ENCODE results near the gene ZNF22. TPM values are rescaled to one million over a fixed set of nuclear protein-coding genes. Genes with fewer than 3 reads are reported as not detected.

ZNF22 gene
- total RNA-seq, 1 donor from 2014 or later = 21.6 TPM

DNA sequence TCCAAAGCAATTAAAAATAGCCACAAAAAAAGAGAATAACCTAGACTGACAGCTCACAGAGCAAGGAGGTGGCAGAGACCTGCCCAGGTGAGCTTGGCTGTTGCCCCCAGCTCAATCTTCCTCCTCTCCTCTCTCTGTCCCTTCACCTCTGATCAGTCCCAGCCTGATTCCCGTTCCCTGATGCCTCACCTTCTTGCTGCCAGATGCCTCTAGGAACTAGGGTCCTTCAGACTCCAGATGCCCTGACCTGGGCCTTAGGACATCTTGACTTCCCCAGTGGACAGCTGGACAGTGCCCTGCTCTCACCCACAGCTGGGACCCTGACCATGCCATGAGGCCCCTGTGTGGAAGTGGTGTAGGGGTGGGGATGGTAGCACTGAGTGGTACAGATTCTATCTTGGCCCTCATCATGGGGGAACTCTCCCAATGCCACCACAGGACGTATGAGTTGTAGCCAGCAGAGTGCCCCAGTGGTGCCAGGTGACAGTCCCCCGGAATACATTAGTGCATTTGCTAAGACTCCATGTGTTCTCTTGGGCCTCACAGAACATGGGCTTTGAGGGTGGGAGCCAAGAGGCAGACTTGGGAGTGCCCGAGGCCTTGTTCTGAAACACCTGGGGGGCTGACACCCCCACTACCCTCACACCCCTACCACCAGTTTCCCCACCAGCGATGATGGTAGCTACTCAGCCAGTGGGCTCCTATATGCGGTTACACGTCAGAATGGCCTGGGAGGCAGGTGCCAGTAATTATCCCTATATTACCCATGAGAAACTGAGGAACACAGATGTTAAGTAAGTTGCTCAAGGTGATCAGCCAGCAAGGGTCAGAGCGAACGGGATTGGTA lies 24.1 kb upstream of the ZNF22 start:
- no peak for DNase-seq (ENCODE audit: low spot score)
- Mint-ChIP-seq H3K4me1 (ENCODE audit: low read depth) (peaks cover 74% of the 10 kb centered on the region), H3K27ac (ENCODE audit: unreplicated experiment) (peak overlapping the region; percentile 95), H3K36me3 (ENCODE audit: low read depth) (peaks cover 10% of the 10 kb centered on the region), H3K27me3 (ENCODE audit: low read depth) (no peaks in the 10 kb centered on the region), H3K4me3 (ENCODE audit: unreplicated experiment) (peak overlapping the region; percentile 92), H3K9me3 (ENCODE audit: low read depth) (no peaks in the 10 kb centered on the region)
- TF ChIP-seq, protein P1, sequence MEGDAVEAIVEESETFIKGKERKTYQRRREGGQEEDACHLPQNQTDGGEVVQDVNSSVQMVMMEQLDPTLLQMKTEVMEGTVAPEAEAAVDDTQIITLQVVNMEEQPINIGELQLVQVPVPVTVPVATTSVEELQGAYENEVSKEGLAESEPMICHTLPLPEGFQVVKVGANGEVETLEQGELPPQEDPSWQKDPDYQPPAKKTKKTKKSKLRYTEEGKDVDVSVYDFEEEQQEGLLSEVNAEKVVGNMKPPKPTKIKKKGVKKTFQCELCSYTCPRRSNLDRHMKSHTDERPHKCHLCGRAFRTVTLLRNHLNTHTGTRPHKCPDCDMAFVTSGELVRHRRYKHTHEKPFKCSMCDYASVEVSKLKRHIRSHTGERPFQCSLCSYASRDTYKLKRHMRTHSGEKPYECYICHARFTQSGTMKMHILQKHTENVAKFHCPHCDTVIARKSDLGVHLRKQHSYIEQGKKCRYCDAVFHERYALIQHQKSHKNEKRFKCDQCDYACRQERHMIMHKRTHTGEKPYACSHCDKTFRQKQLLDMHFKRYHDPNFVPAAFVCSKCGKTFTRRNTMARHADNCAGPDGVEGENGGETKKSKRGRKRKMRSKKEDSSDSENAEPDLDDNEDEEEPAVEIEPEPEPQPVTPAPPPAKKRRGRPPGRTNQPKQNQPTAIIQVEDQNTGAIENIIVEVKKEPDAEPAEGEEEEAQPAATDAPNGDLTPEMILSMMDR (IDR thresholded peaks at IDR 0.05) = no peak

DNA sequence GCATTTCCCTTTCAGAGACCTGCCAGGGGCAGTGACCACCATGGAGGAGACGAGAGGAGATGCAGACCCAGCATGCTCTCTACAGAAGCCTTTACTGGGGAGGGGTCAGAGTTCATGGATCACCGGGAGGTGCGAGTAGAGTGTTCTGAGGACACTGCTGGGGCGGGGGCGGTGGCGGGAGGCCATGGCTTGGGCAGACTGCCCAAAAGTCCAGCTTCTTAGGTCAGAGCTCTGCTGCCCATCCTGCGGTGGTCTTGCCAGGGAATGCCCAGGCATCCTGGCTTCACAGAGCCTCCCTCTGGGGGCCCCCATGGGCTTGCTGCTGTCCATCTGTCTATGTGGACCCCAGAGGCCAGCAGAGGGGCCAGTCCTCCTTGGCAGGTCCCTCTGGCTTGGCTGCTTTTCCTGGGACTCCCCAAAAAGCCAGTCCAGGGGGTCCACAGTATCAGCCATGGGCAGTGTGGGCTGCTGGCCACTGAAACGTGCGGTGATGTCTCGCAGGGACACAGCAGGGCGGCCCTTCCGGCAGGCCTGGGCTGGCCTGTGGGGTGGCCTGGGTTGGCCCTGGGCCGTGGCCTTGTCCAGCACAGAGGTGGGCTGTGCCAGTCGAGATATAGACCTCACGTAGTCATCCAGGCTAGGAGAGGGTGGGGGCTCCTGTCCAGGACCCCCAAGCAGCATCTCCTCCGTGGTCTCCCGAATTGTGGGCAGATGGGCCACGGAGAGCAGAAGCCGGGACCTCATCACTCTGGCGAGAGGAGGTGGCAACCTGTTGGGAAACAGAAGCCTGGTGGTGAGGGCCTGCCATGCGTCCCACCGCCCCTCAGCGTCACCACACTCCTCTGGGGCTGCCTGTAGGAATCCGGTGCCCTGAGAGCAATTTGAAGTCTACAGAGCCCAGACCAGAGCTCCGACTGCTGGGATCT lies 23.2 kb upstream of the ZNF22 start:
- DNase-seq (ENCODE audit: low spot score) = no peak
- H3K27me3 Mint-ChIP-seq (ENCODE audit: low read depth) = no peaks in the 10 kb centered on the region
- no peaks in the 10 kb centered on the region for H3K9me3 Mint-ChIP-seq (ENCODE audit: low read depth)
- TF ChIP-seq, protein P1 (IDR thresholded peaks at IDR 0.05) = no peak
- H3K27ac Mint-ChIP-seq (ENCODE audit: unreplicated experiment) = peak overlapping the region; percentile 95
- peaks cover 7% of the 10 kb centered on the region for H3K36me3 Mint-ChIP-seq (ENCODE audit: low read depth)
- H3K4me3 Mint-ChIP-seq (ENCODE audit: unreplicated experiment) = peak overlapping the region; percentile 92
- H3K4me1 Mint-ChIP-seq (ENCODE audit: low read depth) = peaks cover 82% of the 10 kb centered on the region

DNA sequence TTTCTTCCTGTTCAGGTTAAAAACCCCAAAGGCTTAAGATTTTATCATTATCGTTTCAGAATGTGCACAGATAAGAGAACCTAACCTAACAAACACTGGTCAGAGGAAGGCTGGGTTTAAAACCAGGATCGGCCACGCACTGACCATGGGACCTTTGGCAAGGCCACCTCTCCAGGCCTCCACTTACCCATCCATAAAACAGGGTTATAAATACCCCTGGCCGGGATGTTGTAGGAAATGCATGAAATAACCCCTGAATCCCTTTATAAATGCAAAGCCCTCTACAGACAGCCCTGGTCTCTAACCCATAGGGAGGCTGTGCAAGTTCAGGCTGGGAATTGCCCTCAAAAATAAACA lies 22.5 kb upstream of the ZNF22 start:
- peaks cover 7% of the 10 kb centered on the region for H3K36me3 Mint-ChIP-seq (ENCODE audit: low read depth)
- peak overlapping the region; percentile 95 for H3K27ac Mint-ChIP-seq (ENCODE audit: unreplicated experiment)
- no peaks in the 10 kb centered on the region for H3K27me3 Mint-ChIP-seq (ENCODE audit: low read depth)
- no peak for DNase-seq (ENCODE audit: low spot score)
- TF ChIP-seq, protein P1 (IDR thresholded peaks at IDR 0.05) = no peak
- H3K9me3 Mint-ChIP-seq (ENCODE audit: low read depth) = no peaks in the 10 kb centered on the region
- H3K4me1 Mint-ChIP-seq (ENCODE audit: low read depth) = peaks cover 87% of the 10 kb centered on the region
- H3K4me3 Mint-ChIP-seq (ENCODE audit: unreplicated experiment) = peak overlapping the region; percentile 92

DNA sequence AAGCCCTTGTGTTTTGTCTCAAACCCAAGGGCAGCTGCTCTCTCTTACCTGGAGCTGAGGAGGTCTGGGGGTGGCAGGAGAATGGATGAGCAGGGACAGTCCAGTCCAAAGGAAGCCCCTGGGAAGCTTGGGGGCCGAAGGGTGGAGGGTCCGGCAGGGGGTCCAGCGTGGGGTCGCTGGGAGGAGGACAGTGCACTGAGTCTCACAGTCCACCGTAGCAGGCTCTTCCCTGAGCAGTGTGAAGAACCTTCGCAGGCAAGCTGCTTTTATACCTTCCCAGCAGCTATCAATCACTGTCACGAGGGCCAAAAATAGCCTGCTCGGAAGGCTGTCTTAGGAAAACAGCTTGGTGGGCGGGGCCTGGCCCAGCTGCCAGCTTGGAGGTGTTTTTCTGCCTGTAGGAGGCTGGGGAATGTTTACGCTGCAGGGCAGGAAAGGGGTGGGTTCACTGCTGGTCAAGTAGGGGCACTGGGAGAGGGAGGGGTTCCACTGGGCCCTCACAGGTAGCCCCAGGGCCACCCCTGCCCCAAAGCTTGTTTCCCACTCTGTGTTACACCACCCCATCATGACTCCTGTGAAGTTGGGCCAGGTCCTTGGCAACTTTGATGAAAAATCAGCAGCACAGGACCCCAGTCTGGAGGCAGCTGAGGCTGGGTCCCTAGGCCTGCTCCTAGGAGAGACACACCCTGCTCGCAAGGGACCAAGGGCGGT lies 22.0 kb upstream of the ZNF22 start, which contains the start of gene DEPP1:
TSS of gene DEPP1 (minus strand) at position 240 of the 711 bp plus-strand sequence. CDS start 779 bp downstream, outside the sequence.
- peak within 1 kb of the TSS; percentile 95 for H3K27ac Mint-ChIP-seq (ENCODE audit: unreplicated experiment)
- TF ChIP-seq, protein P1 (IDR thresholded peaks at IDR 0.05) = peak; percentile 43
- H3K4me1 Mint-ChIP-seq (ENCODE audit: low read depth) = peaks cover 88% of the 10 kb centered on the region
- no peak for DNase-seq (ENCODE audit: low spot score)
- H3K4me3 Mint-ChIP-seq (ENCODE audit: unreplicated experiment) = peak within 1 kb of the TSS; percentile 92
- H3K9me3 Mint-ChIP-seq (ENCODE audit: low read depth) = no peaks in the 10 kb centered on the region
- peaks cover 6% of the 10 kb centered on the region for H3K36me3 Mint-ChIP-seq (ENCODE audit: low read depth)
- H3K27me3 Mint-ChIP-seq (ENCODE audit: low read depth) = no peaks in the 10 kb centered on the region
